ENCODE data around the gene ATF6B. TPM values are rescaled to one million over a fixed set of nuclear protein-coding genes. Genes with fewer than 3 reads are reported as not detected.

ATF6B gene
- total and polyA plus RNA-seq, 2 of the 13 experiments (the other 11 are each of a cell fraction or from before 2014, with no cell fraction given) = 18.1 to 44.0 TPM

GRCh38 chr6:32175711-32176475 lies 47.8 kb upstream of the ATF6B start, which contains the start of gene AGPAT1 (continued):
- TF ChIP-seq PAXIP1 (CRISPR knock-in tag; conservative IDR thresholded peaks at IDR 0.05) (peak; percentile 73), SNAI1 (CRISPR knock-in tag; IDR thresholded peaks at IDR 0.05; ENCODE audit: borderline replicate concordance) (no peak), FOSL2 (CRISPR knock-in tag; IDR thresholded peaks at IDR 0.05) (0 out of 2 replicates have a peak, but pooled peaks have one; percentile 8), POLR2AphosphoS5 (IDR thresholded peaks at IDR 0.05; ENCODE audit: low read depth, low read length) (peak; percentile 91), BRD4 (CRISPR knock-in tag; IDR thresholded peaks at IDR 0.05) (0 out of 2 replicates have a peak, but pooled peaks have one; percentile 31), ZNF264 (CRISPR knock-in tag; IDR thresholded peaks at IDR 0.05) (peak; percentile 40; the same call in 1 of the 2 replicates), ZNF430 (CRISPR knock-in tag; IDR thresholded peaks at IDR 0.05) (peak; percentile 70), ZNF329 (CRISPR knock-in tag; IDR thresholded peaks at IDR 0.05; ENCODE audit: low read depth) (0 out of 2 replicates have a peak, but pooled peaks have one; percentile 37), ZNF691 (CRISPR knock-in tag; IDR thresholded peaks at IDR 0.05; ENCODE audit: borderline replicate concordance, low read depth) (peak; percentile 55; the same call in 1 of the 2 replicates), SMAD3 (CRISPR knock-in tag; IDR thresholded peaks at IDR 0.05) (no peak), KDM5A (IDR thresholded peaks at IDR 0.05; ENCODE audit: borderline replicate concordance, low read length) (peak; percentile 81), HNF4A (CRISPR knock-in tag; IDR thresholded peaks at IDR 0.05) (peak; percentile 78), KDM2A (CRISPR knock-in tag; IDR thresholded peaks at IDR 0.05; ENCODE audit: borderline replicate concordance, low read depth) (peak; percentile 15; the same call in 1 of the 2 replicates), ATF7-NPFF (CRISPR knock-in tag; IDR thresholded peaks at IDR 0.05; ENCODE audit: low read depth) (peak; percentile 78; the same call in 1 of the 2 replicates), FOXC1 (CRISPR knock-in tag; IDR thresholded peaks at IDR 0.05; ENCODE audit: borderline replicate concordance) (0 out of 2 replicates have a peak, but pooled peaks have one; percentile 33), PHF8 (CRISPR knock-in tag; IDR thresholded peaks at IDR 0.05) (peak; percentile 70), YEATS4 (CRISPR knock-in tag; IDR thresholded peaks at IDR 0.05; ENCODE audit: borderline replicate concordance) (peak; percentile 82; the same call in 1 of the 2 replicates), ZNF672 (CRISPR knock-in tag; IDR thresholded peaks at IDR 0.05) (no peak), ZNF484 (CRISPR knock-in tag; IDR thresholded peaks at IDR 0.05; ENCODE audit: borderline replicate concordance, low read depth) (0 out of 2 replicates have a peak, but pooled peaks have one; percentile 19), NFKBIZ (CRISPR knock-in tag; IDR thresholded peaks at IDR 0.05) (peak; percentile 49; the same call in 1 of the 2 replicates)

All from HepG2 (cell line).